ENCODE data around the gene PLPPR1. TPM values are rescaled to one million over a fixed set of nuclear protein-coding genes. Genes with fewer than 3 reads are reported as not detected.

PLPPR1 gene
- total RNA-seq, 4 donors from 2014 or later = 0.47 to 0.57 TPM; not detected in 2

DNA sequence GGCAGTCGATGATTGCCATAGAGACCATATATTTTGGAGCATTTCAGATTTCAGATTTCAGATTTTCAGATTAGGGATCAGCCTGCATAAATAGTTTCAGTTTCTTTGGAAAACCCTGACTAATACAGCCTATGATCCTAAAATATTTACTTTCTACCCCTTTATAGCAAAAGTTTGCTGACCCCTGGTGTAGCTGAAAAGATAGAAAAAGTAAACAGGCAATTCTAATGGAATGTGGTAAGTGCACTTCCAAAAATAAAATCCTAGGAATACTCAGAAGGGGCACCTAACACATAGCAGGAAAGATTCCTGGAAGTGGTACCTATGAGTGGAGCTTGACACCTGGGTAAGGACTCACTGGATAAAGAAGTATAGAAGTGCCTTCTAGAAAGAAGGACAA is 321.8 kb downstream of the PLPPR1 start:
- intact Hi-C loops (cut with DNase I) = no loop called here
- Histone ChIP-seq H3K27ac (no peak overlapping the region), H3K27me3 (no peaks in the 10 kb centered on the region), H3K9me3 (no peaks in the 10 kb centered on the region), H3K36me3 (no peaks in the 10 kb centered on the region), H3K4me3 (no peak overlapping the region), H3K4me1 (no peaks in the 10 kb centered on the region)
- DNase-seq = no peak
- WGBS, 2 donors = 71 to 88% methylated on average over 1 of the region's 1 CpG
- TF ChIP-seq CTCF (IDR thresholded peaks at IDR 0.05) (no peak), POLR2A (IDR thresholded peaks at IDR 0.05) (no peak)

DNA sequence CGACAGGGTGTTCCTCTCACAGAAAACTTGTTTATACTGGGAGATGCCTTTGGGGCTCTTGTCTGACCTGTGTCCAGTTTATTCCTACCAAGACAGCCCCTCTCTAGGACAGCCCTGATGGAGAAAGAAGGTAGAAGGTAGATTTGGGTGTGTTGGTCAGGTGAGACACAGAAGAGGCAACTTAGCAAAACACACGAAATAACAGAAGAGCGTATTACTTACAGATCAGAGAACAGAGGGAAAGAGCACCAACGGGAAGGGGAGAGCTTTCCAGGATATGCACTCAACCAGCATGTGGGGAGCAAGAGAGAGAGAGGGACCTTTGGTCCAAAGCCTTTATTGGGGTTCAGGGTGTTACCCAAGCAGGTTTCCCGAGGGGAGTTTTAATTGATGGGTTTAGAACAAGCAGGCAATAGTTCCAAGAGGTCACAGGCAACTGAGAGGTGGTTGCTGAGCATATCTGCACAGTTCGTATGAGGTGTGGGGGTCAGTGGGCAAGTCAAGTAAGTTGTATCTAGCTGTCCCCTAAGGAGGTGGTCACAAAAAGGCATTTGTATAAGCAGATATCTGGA is 324.5 kb downstream of the PLPPR1 start:
- H3K27ac ChIP-seq = no peak overlapping the region
- DNase-seq = no peak
- H3K36me3 ChIP-seq = no peaks in the 10 kb centered on the region
- no peaks in the 10 kb centered on the region for H3K4me1 ChIP-seq
- no peaks in the 10 kb centered on the region for H3K9me3 ChIP-seq
- 75 to 85% methylated on average over 6 of the region's 6 CpGs for WGBS, 2 donors
- intact Hi-C loops (cut with DNase I) = no loop called here
- TF ChIP-seq CTCF (IDR thresholded peaks at IDR 0.05) = no peak
- no peak for TF ChIP-seq POLR2A (IDR thresholded peaks at IDR 0.05)
- no peak overlapping the region for H3K4me3 ChIP-seq
- H3K27me3 ChIP-seq = no peaks in the 10 kb centered on the region

- H3K36me3 ChIP-seq = no peaks in the 10 kb centered on the region
- no peak overlapping the region for H3K4me3 ChIP-seq
- no peaks in the 10 kb centered on the region for H3K4me1 ChIP-seq
- 75 to 80% methylated on average over 2 of the region's 2 CpGs for WGBS, 2 donors
- H3K27me3 ChIP-seq = no peaks in the 10 kb centered on the region
- H3K9me3 ChIP-seq = no peaks in the 10 kb centered on the region
- no peak for DNase-seq
- intact Hi-C loops (cut with DNase I) = no loop called here
- no peak overlapping the region for H3K27ac ChIP-seq
- no peak for TF ChIP-seq POLR2A (IDR thresholded peaks at IDR 0.05)
- TF ChIP-seq CTCF (IDR thresholded peaks at IDR 0.05) = no peak
Observed at GRCh38 chr9:101353683-101354082, 325.2 kb downstream of the PLPPR1 start.

DNA sequence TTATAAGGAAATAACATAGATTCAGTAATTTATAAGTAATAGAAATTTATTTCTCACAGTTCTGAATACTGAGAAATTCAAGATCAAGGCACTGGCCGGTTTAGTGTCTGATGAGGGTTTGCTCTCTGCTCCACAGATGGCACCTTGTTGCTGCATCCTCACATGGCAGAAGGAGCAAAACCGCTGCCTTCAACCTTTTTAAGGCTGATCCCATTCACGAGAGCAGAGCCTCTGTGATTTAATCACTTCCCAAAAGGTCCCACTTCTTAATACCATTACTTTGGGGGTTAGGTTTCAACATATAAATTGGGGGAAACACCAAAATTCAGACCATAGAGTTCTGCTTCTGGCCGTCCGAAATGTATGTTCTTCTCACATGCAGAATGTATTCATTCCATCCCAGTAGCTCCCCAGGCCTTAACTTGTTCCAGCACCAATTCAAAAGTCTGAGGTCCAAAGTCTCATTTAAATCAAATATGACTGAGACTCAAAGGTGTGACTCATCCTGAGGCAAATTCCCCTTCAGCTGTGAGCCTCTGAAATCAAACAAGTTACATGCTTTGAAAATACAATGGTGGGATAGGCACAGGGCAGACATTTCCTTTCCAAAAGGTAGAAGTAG is 325.7 kb downstream of the PLPPR1 start:
- Histone ChIP-seq H3K27me3 (no peaks in the 10 kb centered on the region), H3K36me3 (no peaks in the 10 kb centered on the region), H3K4me1 (no peaks in the 10 kb centered on the region), H3K27ac (no peak overlapping the region), H3K9me3 (no peaks in the 10 kb centered on the region), H3K4me3 (no peak overlapping the region)
- TF ChIP-seq CTCF (IDR thresholded peaks at IDR 0.05) (no peak), POLR2A (IDR thresholded peaks at IDR 0.05) (no peak)
- no peak for DNase-seq
- 47 to 61% methylated on average over 5 of the region's 5 CpGs for WGBS, 2 donors
- intact Hi-C loops (cut with DNase I) = no loop called here

DNA sequence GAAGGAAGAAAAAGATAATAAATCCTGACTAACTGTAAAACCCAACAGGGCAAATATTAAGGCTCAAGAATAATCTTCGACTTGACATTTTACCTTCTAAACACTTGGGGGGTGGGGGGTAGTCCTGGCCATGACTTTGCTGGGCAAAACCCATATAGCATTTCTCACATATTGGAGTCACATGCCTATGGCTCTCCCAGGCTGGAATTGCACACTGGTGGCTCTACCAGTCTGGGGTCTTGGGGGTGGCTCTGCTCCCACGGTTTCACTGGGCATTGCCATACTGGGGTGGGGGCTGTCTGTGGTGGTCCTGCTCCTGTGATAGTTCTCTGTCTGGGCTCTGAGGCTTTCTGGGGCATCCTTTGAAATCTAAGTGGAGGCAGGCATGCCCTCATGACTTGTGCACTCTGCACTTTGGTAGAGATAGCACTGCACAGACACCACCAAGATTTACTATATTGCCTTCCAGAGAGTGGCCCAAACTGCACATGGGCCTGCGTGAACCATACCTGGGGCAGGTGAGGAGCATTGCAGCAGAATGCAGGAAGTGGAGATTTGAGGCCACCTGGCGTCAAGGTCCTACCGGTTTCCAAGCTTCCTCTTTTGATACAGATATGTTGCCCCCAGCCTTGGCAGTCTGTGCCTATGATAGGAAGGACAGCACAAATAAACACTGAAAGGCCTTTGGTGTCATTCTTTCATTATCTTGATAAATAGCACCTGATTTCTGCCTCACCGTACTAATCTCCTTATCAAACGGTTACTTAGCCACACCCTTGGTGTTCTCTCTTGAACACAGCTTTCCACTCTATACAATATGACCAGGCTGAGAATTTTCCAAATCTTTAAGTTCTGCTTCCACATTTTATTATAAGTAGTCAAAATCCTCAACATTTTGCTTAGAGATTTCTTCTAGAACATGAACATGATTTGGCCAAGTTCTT is 326.5 kb downstream of the PLPPR1 start:
- Histone ChIP-seq H3K9me3 (no peaks in the 10 kb centered on the region), H3K27ac (no peak overlapping the region), H3K4me1 (no peaks in the 10 kb centered on the region), H3K27me3 (no peaks in the 10 kb centered on the region), H3K36me3 (no peaks in the 10 kb centered on the region), H3K4me3 (no peak overlapping the region)
- WGBS, 2 donors = 43 to 58% methylated on average over 5 of the region's 7 CpGs
- TF ChIP-seq POLR2A (IDR thresholded peaks at IDR 0.05) (no peak), CTCF (IDR thresholded peaks at IDR 0.05) (no peak)
- DNase-seq = no peak
- intact Hi-C loops (cut with DNase I) = no loop called here
